DMS114 treated with DMSO at 0.1 percent for 48 hours (cell line): ENCODE measurements around the gene SLC16A6.
"Not testable (repeated sequence)": the region's sequence is repeated elsewhere in the genome, so short reads cannot be mapped to it uniquely, and the experiment has no call there.

Source experiments
- DNase-seq: peaks from one replicate; lab custom pipeline; 2025; ENCODE audit not compliant: unreplicated experiment; lab: John Stamatoyannopoulos, UW

The SLC16A6 gene

GRCh38 chr17:68314916-68315535 lies 24.1 kb upstream of the SLC16A6 start:
- no peak for DNase-seq

DNA sequence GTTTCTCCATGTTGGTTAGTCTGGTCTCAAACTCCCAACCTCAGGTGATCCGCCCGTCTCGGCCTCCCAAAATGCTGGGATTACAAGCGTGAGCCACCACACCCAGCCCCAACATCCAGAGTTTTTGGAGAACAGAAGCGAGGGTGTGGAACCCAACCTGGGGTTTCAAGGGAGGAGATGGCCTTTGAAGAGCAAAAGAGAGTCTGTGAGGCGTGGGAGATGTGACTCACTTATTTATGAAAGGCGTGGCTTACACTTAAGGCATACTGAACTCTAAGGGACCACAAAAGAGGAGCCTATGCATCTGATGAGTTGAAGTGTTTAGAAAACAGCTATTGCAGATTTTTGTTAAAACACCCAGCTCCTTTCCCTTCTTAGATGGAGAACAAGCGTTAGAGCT lies 19.2 kb upstream of the SLC16A6 start:
- no peak for DNase-seq

DNA sequence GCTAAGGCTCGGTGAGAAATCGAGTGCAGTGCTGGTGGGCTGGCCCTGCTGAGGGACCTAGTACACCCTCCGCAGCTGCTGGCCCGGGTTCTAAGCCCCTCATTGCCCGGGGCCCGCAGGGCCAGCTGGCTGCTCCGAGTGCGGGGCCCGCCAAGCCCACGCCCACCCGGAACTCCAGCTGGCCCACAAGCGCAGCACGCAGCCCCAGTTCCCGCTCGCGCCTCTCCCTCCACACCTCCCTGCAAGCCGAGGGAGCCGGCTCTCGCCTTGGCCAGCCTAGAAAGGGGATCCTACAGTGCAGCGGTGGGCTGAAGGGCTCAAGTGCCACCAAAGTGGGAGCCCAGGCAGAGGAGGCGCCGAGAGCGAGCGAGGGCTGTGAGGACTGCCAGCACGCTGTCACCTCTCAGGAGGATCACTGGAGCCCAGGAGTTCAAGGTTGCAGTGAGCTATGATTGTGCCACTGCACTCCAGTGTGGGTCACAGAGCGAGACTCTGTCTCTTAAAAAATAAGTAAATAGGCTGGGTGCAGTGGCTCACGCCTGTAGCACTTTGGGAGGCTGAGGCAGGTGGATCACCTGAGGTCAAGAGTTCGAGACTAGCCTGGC lies 18.2 kb upstream of the SLC16A6 start:
- not testable (repeated sequence) for DNase-seq

- not testable (repeated sequence) for DNase-seq
Observed at GRCh38 chr17:68308486-68308885, 17.6 kb upstream of the SLC16A6 start.

- DNase-seq = no peak
Observed at GRCh38 chr17:68307443-68307842, 16.5 kb upstream of the SLC16A6 start.

GRCh38 chr17:68306819-68307218 lies 15.9 kb upstream of the SLC16A6 start:
- DNase-seq = no peak

- DNase-seq = no peak
Observed at GRCh38 chr17:68305142-68305541, 14.2 kb upstream of the SLC16A6 start.

DNA sequence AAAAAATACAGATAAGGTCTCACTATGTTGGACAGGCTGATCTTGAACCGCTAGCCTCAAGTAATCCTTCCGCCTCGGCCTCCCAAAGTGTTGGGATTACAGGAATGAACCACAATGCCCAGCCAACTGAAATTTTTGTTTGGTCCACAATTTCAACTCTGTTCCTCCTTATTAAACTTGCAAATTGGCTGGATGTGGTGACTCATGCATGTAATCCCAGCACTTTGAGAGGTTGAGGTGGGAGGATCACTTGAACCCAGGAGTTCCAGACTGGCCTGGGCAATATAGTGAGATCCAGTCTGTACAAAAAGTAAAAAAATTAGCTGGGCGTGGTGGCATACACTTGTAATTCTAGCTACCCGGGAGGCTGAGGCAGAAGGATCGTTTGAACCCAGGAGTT lies 13.8 kb upstream of the SLC16A6 start:
- DNase-seq = no peak

DNA sequence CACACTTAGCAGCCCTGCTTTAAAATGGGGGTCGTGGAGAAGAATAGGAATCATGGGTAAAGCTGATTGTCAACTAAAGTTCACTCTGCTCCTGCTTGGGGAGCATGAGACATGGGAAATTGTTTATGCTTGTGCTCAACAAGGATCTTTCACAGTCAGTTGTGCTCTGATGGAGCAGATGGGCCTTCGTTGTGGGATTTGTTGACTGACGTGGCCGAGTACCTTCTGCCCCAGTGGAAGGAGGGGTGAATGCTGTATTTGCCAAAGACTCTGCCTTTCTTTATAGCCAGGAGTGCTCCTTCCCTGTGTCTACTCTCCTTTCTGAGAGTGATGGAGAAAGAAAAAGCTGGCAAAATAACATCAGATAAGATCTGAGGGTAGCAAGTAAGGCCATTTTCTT lies 11.7 kb upstream of the SLC16A6 start:
- no peak for DNase-seq

- no peak for DNase-seq
Observed at GRCh38 chr17:68302066-68302564, 11.2 kb upstream of the SLC16A6 start.

DNA sequence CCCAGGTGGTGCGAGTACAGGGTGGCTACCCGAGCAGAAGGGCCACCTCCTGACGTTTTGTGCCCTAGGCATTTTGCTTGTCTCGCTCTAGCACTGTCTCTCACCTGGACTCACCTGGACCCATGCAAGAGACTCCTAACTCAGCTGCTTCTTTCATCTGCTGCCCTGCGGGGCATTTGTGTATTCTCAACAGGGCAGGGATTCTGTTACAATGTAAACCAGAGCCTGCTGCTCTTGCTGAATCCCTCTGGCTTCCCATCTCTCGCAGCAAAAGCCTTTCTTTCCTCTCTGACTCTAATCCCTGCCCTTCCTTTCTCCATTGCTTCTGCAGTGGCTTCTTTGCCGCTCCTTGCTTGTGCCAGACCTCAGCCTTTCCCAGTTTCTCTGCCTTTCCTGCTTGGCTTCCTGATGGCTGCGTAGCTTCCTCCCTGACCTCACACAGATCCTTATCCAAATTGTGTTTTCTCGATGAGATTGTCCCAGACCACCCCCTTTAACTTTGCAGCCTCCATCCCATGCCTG lies 10.6 kb upstream of the SLC16A6 start:
- no peak for DNase-seq

GRCh38 chr17:68299817-68300216 lies 8.9 kb upstream of the SLC16A6 start:
- no peak for DNase-seq

- DNase-seq = no peak
Observed at GRCh38 chr17:68298601-68299000, 7.7 kb upstream of the SLC16A6 start.

DNA sequence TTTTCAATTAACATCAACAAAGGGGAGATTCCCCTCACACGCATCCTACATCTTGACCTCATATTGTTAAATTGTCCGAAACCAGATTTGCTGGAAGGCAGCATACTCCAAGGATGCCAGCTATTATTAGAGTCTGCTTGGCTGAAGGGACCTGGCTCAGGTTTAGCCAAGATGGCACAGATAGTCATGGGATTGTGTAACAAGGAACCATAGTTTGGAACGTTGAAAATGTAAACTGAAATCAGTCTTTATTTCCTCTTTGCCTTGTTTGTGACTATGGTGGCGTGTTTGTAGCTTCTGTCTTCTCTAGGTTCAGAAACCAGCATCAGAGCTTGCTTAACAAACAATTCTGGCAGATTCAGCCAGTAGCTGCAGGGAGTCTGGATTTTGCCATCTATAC lies 6.3 kb upstream of the SLC16A6 start:
- no peak for DNase-seq

GRCh38 chr17:68296217-68297191 lies 5.6 kb upstream of the SLC16A6 start:
- DNase-seq = no peak

GRCh38 chr17:68295086-68295485 lies 4.2 kb upstream of the SLC16A6 start:
- DNase-seq = no peak

DNA sequence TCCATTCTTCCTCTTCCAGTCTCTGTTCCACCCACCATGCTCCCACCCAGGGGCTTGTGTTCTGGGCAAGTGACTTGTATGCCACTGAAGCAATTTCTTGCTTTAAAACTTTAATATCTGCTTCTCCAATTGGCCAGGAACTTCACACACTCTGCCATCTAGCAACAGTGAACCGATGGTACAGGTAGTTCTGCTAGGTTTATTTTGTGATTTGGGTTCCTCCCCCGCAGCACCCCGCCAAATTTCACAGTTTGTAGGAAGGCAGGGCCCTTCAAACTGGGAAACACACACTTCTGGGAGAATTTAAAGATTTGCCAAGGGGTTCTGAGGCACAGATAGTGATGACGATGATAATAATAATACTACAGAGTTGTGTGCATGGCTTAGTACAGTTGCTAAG lies 3.7 kb upstream of the SLC16A6 start:
- no peak for DNase-seq

DNA sequence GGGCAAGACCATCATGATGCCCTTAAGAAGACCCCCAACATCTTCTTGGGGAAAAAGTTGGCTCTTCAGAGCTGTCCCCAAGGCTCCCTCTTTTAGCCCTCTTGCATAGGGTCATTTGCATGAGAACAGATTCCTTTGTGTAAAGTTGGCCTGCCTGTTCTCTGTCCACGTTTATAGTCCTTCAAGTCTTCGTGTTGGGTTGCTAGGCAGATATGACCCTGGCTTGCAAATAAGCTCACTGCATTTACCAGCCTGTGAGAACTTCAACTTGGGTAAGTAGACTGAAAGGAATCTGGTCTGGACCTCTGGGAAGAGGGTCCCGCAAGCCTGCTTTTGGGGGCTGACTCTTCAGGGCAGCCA lies 3.2 kb upstream of the SLC16A6 start:
- DNase-seq = no peak

DNA sequence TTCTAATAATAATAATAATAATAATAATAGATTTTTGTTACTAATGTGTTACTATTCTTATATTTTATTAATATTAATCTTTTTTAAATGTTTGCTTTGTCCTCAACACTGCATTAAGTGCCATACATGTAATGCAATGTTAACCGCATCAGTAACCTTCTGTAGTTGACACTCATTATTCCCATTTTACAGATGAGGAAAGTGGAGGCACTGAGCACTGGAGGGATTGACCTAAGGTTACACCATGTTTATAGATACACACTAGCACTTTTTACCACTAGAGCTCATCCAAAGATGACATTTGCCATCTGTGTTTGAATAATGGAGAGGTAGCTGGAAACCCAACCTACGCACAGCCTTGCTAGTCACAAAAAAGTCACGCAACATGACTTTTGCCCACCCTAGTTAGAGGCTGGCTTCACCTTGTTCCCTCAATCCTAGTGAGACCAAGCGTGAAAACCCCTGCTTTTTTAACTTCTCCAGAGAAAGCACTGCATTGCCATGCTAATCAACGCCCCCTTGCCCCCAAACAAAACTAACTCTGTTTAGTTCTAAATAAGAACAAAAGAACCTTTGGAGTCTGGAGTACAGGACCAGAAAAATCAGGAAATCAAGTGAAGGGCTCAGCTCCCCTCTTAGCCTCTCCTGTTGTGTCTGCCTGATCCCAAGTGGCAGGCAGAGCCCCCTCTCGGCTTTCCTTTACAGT lies 2.7 kb upstream of the SLC16A6 start:
- no peak for DNase-seq

DNA sequence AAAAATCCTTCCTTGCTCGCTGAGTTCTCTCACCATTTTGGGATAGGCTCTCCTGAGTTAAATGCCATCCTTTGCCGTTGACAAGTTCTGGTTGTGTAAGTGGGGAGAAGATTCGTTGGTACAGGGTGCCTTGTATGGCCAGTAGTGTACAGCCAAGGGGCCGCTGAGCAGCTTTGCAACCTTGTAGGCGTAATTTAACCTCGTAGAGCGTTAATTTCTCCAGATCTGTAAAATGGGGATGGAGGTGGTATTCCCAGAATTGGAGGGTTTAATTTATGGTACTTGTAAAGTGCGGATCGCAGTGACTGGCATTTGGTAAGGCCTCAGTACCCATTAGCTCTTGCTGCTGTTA lies 1.7 kb upstream of the SLC16A6 start:
- DNase-seq = no peak
